Measurements from ENCODE around the gene PSMG4. TPM values are rescaled to one million over a fixed set of nuclear protein-coding genes. Genes with fewer than 3 reads are reported as not detected.

Gene PSMG4
- total RNA-seq, 3 donors from 2014 or later, result 26.0 to 31.6 (median 27.8) TPM

DNA sequence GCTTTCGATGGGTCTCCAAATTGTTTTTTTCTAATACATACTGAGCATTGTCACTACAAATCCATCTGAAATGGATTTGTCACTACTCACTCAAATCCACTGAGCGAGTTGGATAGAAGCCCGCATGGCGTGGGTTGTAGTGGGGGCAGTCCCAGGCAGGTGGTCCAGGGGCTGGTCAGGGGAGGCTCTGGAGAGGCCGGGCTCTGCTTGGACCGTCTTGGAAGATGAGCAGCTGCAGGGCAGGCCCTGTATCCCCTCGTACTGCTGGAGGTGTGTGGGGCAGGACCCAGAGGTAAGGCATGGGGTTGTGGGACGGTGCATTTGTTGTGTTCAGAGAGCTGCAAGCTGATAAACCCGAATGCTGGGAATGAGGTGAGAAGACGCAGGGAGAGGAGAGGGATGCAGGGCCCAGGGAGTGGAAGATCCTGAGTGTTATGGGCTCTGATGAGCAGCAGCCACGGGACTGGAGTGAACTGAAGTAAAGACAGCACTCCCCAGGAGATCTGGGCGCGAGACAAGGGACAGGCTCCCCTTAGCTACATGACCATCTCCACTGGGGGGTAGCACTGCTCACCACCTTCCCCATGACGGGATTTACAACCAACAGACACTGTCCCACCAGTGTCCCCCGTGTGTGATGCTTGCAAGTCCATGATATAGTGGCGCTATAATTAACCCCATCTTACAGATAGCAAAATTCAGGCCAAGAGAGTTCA is 45.9 kb downstream of the PSMG4 start:
- H3K27me3 Mint-ChIP-seq (ENCODE audit: low read depth), result peaks cover 11% of the 10 kb centered on the region
- no peak for DNase-seq
- ATAC-seq, result no peak
- H3K4me1 Mint-ChIP-seq (ENCODE audit: low read depth), result no peaks in the 10 kb centered on the region
- H3K9me3 Mint-ChIP-seq, result peaks cover 16% of the 10 kb centered on the region
- no peak overlapping the region for H3K4me3 Mint-ChIP-seq
- peaks cover 14% of the 10 kb centered on the region for H3K36me3 Mint-ChIP-seq (ENCODE audit: insufficient read depth)

DNA sequence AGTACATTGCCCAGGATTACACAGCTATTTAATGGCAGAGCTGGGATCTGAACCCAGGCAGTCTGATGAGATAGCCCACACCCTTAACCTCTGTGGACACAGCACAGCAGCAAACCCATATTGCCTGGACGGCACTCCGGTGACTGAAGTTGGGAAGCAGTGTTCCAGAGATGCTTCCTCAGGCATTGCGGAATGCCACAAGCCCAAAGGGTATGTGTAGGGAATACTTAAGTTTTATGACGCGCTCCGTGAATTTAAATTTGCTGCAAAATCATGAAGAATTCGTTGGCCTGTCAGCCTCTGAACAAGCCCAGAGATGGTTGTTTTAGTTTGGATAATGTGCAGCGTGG is 46.4 kb downstream of the PSMG4 start:
- Mint-ChIP-seq H3K27me3 (ENCODE audit: low read depth) (peaks cover 11% of the 10 kb centered on the region), H3K4me3 (no peak overlapping the region), H3K9me3 (peaks cover 16% of the 10 kb centered on the region), H3K4me1 (ENCODE audit: low read depth) (no peaks in the 10 kb centered on the region), H3K36me3 (ENCODE audit: insufficient read depth) (peaks cover 14% of the 10 kb centered on the region)
- no peak for ATAC-seq
- no peak for DNase-seq

DNA sequence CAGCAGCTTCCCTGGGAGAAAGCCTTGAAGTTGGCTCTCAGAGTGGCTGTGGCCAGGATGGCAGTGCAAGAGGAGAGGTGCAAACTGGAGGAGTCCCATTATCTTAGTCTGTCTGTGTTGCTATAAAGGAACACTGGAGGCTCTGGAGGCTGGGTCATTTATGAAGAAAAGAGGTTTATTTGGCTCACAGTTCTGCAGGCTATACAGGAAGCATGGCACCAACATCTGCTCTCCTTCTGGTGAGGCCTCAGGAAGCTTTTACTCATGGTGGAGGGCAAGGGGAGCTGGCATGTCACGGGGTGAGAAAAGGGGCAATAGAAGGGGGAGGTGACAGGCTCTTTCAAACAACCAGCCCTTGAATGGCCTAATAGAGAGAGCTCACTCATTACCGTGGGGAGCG is 47.1 kb downstream of the PSMG4 start:
- Mint-ChIP-seq H3K27me3 (ENCODE audit: low read depth) (peaks cover 9% of the 10 kb centered on the region), H3K9me3 (peaks cover 16% of the 10 kb centered on the region), H3K4me3 (no peak overlapping the region), H3K36me3 (ENCODE audit: insufficient read depth) (peaks cover 14% of the 10 kb centered on the region), H3K4me1 (ENCODE audit: low read depth) (no peaks in the 10 kb centered on the region)
- DNase-seq (no peak), ATAC-seq (no peak)

DNA sequence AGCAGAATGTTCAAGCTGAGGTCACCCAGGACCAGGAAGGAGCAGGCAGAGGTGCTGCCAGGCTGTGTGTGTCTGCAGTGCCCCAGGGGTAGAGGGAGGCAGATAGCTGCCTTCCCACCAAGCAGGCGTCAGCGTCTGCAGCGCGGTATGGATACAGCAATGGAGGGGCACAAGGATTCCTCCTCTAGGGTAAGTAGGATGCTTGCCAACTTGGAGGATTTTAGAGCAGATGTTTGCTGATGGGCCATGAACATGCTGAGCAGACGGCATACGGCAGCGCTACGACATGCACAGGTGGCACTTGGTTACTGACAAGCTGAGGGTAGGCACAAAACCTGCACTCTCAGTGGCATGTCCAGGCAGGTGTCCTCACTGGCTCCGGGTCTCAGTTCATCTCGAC is 48.1 kb downstream of the PSMG4 start:
- peaks cover 7% of the 10 kb centered on the region for H3K27me3 Mint-ChIP-seq (ENCODE audit: low read depth)
- peaks cover 16% of the 10 kb centered on the region for H3K9me3 Mint-ChIP-seq
- H3K4me1 Mint-ChIP-seq (ENCODE audit: low read depth), result no peaks in the 10 kb centered on the region
- DNase-seq (no peak), ATAC-seq (no peak)
- H3K4me3 Mint-ChIP-seq, result no peak overlapping the region
- peaks cover 14% of the 10 kb centered on the region for H3K36me3 Mint-ChIP-seq (ENCODE audit: insufficient read depth)

DNA sequence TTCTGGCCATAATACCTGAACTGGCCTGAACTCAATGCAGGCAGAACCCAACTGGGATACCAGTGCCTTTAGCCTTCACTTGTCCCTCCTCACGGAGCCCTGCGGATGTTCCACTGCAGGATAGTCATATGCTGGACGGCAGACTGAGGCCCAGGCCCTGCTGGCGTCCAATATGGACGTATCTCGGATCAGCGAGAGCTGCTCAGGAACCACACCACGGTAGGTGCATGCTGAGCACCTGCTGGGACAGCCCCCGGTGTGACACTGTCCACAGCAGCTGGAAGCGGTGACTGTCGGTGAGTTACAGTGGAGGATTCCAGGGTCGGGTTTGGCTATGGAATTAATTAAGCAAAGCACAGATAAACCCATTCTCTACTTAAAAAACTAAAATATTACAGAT is 48.7 kb downstream of the PSMG4 start:
- H3K4me1 Mint-ChIP-seq (ENCODE audit: low read depth), result no peaks in the 10 kb centered on the region

DNA sequence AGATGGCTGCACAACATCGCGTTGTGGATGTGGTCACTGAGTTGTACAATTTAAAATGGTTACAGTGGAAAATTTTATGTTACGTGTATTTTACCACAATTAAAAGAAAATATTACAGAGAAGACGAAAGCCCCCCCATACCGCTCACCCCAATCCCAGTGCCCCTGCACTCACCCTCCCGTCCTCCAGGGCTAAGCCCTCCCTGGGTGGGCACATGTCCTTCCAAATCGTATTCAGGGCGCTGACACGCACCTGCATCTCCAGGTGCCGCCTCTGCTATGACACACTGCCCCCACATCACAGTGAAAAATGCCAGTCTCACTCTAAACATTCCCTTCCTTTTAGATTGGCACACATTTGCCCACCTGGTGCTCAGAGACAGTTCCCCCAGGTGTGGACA is 49.4 kb downstream of the PSMG4 start:
- DNase-seq, result no peak
- Mint-ChIP-seq H3K36me3 (ENCODE audit: insufficient read depth) (peaks cover 12% of the 10 kb centered on the region), H3K9me3 (peaks cover 6% of the 10 kb centered on the region), H3K27me3 (ENCODE audit: low read depth) (peaks cover 4% of the 10 kb centered on the region), H3K4me3 (no peak overlapping the region), H3K4me1 (ENCODE audit: low read depth) (no peaks in the 10 kb centered on the region)
- no peak for ATAC-seq

More for the DNA sequence above, 48.7 kb downstream of the PSMG4 start:
- Mint-ChIP-seq H3K27me3 (ENCODE audit: low read depth) (peaks cover 4% of the 10 kb centered on the region), H3K36me3 (ENCODE audit: insufficient read depth) (peaks cover 12% of the 10 kb centered on the region), H3K9me3 (peaks cover 12% of the 10 kb centered on the region), H3K4me3 (no peak overlapping the region)
- no peak for ATAC-seq
- DNase-seq, result no peak

DNA sequence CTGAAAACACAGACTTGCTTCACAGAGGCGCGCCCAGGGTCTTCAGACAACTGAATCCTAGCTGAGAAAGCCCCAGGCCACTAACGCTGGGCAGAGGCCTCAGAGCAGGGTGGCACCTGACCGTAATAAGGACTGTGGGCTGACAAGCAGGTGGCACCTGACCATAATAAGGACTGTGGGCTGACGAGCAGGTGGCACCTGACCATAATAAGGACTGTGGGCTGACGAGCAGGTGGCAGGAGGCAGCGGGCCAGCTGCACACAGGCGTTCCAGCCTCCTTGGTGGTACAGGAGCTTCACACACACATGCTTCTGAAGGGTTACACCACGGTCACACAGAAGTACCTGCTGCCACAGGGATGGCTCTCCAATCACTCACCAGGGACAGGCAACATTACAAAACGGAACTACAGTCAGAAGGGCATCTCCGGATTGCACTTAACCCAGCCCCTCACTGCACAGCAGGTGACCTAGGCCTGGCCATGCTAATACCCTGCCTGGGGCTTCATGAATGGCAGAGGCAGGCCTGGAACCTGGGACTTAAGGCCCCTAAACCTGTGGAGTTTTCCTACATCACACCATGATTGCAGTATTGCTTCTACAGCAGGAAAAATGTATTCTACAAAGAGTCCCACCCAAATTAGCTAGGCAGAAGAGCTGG is 50.8 kb downstream of the PSMG4 start:
- peaks cover 6% of the 10 kb centered on the region for H3K9me3 Mint-ChIP-seq
- no peaks in the 10 kb centered on the region for H3K27me3 Mint-ChIP-seq (ENCODE audit: low read depth)
- H3K4me3 Mint-ChIP-seq, result no peak overlapping the region
- DNase-seq, result no peak
- H3K4me1 Mint-ChIP-seq (ENCODE audit: low read depth), result no peaks in the 10 kb centered on the region
- no peak for ATAC-seq
- peaks cover 8% of the 10 kb centered on the region for H3K36me3 Mint-ChIP-seq (ENCODE audit: insufficient read depth)

DNA sequence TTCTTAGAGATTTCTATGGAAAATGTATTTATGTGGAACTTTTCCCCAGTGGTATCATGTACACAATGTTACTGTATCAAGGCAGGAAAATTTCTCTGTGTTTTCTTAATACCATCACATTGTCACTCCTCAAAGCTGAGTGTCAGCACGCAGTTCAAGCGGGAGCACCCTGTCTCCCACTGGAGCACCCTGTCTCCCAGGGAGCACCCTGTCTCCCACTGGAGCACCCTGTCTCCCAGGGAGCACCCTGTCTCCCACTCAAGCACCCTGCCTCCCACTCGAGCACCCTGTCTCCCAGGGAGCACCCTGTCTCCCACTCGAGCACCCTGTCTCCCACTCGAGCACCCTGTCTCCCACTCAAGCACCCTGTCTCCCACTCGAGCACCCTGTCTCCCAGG is 51.3 kb downstream of the PSMG4 start:
- no peak for DNase-seq
- H3K9me3 Mint-ChIP-seq, result peaks cover 6% of the 10 kb centered on the region
- peaks cover 6% of the 10 kb centered on the region for H3K36me3 Mint-ChIP-seq (ENCODE audit: insufficient read depth)
- no peak for ATAC-seq
- H3K27me3 Mint-ChIP-seq (ENCODE audit: low read depth), result no peaks in the 10 kb centered on the region
- no peaks in the 10 kb centered on the region for H3K4me1 Mint-ChIP-seq (ENCODE audit: low read depth)
- H3K4me3 Mint-ChIP-seq, result no peak overlapping the region

DNA sequence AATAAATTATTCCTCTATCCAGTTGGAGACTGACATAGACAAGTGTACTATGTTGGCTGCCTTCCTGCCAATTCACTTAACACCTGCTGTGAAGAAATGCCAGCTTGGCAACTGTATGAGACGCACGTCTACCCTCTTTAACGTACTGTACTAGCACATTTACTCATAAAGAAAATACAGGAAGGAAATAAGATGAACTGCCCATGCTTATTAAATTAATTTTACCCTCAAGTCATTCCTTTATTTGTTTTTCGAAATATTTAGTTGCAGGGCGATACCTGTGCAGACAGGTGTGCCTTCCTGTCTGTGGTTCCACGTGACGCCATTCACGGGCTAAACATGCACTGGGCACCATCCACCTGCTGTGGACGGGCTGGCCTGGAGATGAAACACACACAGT is 52.0 kb downstream of the PSMG4 start:
- ATAC-seq (no peak), DNase-seq (no peak)
- Mint-ChIP-seq H3K36me3 (ENCODE audit: insufficient read depth) (peaks cover 2% of the 10 kb centered on the region), H3K9me3 (peaks cover 3% of the 10 kb centered on the region), H3K4me1 (ENCODE audit: low read depth) (no peaks in the 10 kb centered on the region), H3K4me3 (no peak overlapping the region), H3K27me3 (ENCODE audit: low read depth) (no peaks in the 10 kb centered on the region)

DNA sequence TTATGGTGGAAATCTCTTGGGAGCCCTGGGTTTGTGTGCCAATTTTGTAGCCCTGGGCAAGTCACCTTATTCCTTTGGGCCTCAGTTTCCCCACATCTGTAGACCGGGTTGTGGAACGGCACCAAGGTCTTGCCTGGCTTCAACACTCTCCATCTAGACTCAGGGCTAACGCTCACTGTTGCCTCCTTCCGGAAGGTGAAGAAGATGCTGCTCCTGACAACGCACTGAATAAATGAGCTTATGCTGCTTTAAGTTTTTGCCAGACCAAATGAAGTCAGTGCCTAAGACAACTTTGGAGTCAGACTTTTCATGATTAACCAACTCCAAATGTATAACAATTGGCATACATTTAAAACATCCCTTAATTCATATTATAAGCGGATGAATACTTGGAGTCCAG is 53.1 kb downstream of the PSMG4 start:
- no peaks in the 10 kb centered on the region for H3K9me3 Mint-ChIP-seq
- no peak overlapping the region for H3K4me3 Mint-ChIP-seq
- DNase-seq (no peak), ATAC-seq (no peak)
- peaks cover 2% of the 10 kb centered on the region for H3K36me3 Mint-ChIP-seq (ENCODE audit: insufficient read depth)
- H3K27me3 Mint-ChIP-seq (ENCODE audit: low read depth), result no peaks in the 10 kb centered on the region
- H3K4me1 Mint-ChIP-seq (ENCODE audit: low read depth), result no peaks in the 10 kb centered on the region

DNA sequence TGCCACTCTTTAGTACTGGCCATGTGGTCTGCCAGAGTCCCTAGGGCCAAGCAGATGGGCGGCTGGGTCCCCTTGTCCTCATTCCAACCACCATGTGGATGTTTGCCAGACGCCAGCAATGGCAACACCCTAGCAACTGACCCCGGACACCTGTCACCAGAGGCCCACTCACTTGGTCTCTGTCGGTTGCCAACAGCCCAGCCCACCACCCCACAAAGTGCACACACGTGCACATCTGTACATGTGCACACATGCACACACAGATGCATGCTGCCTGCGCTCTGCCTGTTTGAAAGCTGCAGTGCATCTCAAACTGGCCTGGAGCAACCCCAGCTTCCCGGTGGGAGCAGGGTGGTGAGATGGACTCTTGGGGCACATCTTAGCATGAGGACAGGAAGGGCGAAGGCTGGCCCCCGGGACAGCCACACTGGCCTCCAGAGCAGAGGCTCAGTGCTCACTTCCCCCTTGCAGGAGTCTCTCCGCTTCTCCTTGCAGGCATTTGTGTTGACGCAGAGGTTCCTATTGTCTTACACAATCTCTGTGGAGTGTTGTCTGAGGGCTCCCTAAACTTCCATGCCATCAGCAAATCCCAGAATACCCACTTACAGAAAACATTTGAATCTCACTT is 54.0 kb downstream of the PSMG4 start:
- no peak for DNase-seq
- peaks cover 2% of the 10 kb centered on the region for H3K36me3 Mint-ChIP-seq (ENCODE audit: insufficient read depth)
- ATAC-seq, result no peak
- H3K4me3 Mint-ChIP-seq, result no peak overlapping the region
- no peaks in the 10 kb centered on the region for H3K9me3 Mint-ChIP-seq
- H3K27me3 Mint-ChIP-seq (ENCODE audit: low read depth), result peaks cover under 1% of the 10 kb centered on the region
- peaks cover 5% of the 10 kb centered on the region for H3K4me1 Mint-ChIP-seq (ENCODE audit: low read depth)

DNA sequence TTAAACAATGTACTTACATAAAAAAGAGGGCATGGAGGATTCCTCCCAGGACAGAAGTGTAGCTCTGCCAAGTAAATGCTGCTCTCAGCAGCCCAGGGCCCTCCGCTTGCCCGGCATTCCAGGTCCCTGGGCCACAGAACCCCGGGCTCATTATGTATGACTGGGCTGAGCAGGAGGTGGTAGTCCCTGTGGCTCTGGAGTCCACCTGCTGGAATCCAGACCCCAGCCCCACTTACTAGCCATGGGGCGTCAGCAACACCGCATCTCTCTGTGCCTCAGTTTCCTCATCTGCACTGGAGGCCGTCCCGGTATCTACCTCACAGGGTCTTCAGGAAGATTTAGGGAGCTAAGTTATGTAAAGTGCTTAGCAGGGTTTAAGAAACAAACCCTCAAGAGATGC is 55.4 kb downstream of the PSMG4 start:
- H3K4me1 Mint-ChIP-seq (ENCODE audit: low read depth), result peaks cover 19% of the 10 kb centered on the region
- no peaks in the 10 kb centered on the region for H3K36me3 Mint-ChIP-seq (ENCODE audit: insufficient read depth)
- DNase-seq, result no peak
- H3K9me3 Mint-ChIP-seq, result no peaks in the 10 kb centered on the region
- no peak overlapping the region for H3K4me3 Mint-ChIP-seq
- no peak for ATAC-seq
- peaks cover 2% of the 10 kb centered on the region for H3K27me3 Mint-ChIP-seq (ENCODE audit: low read depth)

DNA sequence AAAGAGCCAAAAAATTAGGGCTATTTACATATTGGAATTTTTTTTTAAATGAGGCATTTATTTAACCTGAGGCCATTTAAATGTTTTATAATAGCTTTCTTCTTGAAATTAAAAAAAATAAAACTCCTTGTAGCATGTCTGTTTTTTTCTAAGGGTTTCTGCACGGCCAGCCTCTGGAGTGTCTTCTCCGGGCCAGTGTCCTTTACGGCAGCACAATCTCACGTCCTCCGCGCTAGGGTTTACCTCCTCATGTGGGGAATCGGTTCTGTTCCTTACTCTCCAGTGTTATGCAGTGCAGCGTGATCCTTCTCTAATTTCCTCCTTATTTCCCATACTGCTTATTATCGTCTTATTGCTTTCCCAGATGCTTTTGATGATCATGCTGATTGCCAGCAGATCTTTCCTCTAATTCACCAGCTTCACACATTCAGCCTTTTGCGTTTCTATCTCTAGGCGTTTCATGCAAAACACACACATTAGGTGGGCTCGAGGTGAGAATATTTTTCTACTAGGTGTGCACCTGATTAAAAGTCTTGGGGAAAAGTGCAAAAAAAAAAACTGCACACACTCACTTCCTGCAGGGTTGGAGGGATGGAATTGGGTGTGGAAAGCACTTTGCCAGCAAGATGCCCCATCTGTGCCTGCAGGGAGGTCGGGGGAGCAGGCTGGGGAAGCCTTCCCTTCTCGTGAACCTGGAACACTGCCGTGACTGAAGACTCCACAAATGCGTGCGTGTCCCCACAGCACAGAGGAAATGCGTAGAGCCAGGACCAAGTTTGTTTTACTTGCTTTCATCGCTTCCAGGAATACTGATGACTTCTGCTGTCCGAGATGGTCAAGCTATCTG is 56.1 kb downstream of the PSMG4 start:
- Mint-ChIP-seq H3K27me3 (ENCODE audit: low read depth) (peaks cover 2% of the 10 kb centered on the region), H3K4me1 (ENCODE audit: low read depth) (peaks cover 22% of the 10 kb centered on the region)

DNA sequence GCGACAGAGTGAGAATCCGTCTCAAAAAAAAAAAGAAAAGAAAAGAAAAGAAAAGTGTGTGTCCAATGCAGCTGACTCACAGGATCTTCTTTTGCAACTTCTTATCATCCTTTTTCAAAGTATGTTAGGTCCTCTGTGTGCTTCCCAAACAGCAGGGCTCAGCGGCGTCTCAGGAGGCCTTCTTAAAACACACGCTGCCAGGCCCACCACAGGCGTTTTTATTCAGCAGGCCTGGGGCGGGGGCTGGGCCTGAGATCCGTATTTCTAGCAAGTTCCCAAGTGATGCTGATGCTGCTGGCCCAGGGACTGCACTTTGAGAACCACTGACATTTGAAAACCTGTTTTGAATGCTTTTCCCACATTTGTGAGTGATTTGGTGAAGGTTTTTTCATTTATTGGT is 57.1 kb downstream of the PSMG4 start:
- no peaks in the 10 kb centered on the region for H3K36me3 Mint-ChIP-seq (ENCODE audit: insufficient read depth)
- DNase-seq (no peak), ATAC-seq (no peak)
- peaks cover 2% of the 10 kb centered on the region for H3K27me3 Mint-ChIP-seq (ENCODE audit: low read depth)
- no peaks in the 10 kb centered on the region for H3K9me3 Mint-ChIP-seq
- H3K4me1 Mint-ChIP-seq (ENCODE audit: low read depth), result peaks cover 22% of the 10 kb centered on the region
- no peak overlapping the region for H3K4me3 Mint-ChIP-seq

More for the DNA sequence above, 56.1 kb downstream of the PSMG4 start:
- H3K36me3 Mint-ChIP-seq (ENCODE audit: insufficient read depth), result no peaks in the 10 kb centered on the region
- no peaks in the 10 kb centered on the region for H3K9me3 Mint-ChIP-seq
- H3K4me3 Mint-ChIP-seq, result no peak overlapping the region
- no peak for DNase-seq
- ATAC-seq, result no peak

Measured in activated T-cell treated with anti-CD3 and anti-CD28 coated beads, Interleukin-2, amount 50 U/mL, for 4 hours (primary cell).